ENCODE measurements around the gene CAMK1D.

DNA sequence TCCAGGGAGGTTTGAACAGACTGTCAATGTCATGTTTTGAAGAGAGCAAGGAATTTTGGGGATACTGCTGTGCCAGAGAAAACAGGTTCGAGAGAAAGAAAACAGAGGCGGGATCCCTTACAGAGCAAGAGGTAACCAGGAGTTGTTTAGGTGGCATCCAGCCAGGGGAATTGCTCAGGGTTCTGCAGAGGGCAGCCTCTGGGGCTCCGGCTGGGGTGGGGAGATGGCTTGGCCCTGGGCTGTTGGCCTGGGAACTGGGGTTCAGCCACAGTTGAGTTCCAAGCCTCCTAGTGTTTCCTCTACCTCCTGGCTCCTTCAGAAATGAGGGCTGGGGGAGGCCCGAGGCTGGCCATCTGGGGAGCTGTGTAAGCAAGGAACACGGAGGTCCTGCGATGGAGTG is 68.0 kb downstream of the CAMK1D start:
- no peak for TF ChIP-seq POLR2A (IDR thresholded peaks at IDR 0.05; ENCODE audit: control extremely low read depth in 1 of 2, low read depth in 2 of 2, low read length in 2 of 2)
- TF ChIP-seq, protein P1, sequence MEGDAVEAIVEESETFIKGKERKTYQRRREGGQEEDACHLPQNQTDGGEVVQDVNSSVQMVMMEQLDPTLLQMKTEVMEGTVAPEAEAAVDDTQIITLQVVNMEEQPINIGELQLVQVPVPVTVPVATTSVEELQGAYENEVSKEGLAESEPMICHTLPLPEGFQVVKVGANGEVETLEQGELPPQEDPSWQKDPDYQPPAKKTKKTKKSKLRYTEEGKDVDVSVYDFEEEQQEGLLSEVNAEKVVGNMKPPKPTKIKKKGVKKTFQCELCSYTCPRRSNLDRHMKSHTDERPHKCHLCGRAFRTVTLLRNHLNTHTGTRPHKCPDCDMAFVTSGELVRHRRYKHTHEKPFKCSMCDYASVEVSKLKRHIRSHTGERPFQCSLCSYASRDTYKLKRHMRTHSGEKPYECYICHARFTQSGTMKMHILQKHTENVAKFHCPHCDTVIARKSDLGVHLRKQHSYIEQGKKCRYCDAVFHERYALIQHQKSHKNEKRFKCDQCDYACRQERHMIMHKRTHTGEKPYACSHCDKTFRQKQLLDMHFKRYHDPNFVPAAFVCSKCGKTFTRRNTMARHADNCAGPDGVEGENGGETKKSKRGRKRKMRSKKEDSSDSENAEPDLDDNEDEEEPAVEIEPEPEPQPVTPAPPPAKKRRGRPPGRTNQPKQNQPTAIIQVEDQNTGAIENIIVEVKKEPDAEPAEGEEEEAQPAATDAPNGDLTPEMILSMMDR (IDR thresholded peaks at IDR 0.05; ENCODE audit: control extremely low read depth in 1 of 3, insufficient read depth in 1 of 3, low read depth in 1 of 3, low read length in 3 of 3) = no peak
- TF ChIP-seq SIRT6 (IDR thresholded peaks at IDR 0.05; ENCODE audit: low read length) = no peak
- no peak for TF ChIP-seq EZH2 (IDR thresholded peaks at IDR 0.05; ENCODE audit: low read depth, low read length, severe bottlenecking)
- no peak for TF ChIP-seq POLR2AphosphoS5 (IDR thresholded peaks at IDR 0.05; ENCODE audit: low read depth, low read length)
- no peak for TF ChIP-seq RFX5 (IDR thresholded peaks at IDR 0.05; ENCODE audit: borderline replicate concordance, low read depth, low read length)
- no peak for TF ChIP-seq ZNF274 (IDR thresholded peaks at IDR 0.05; ENCODE audit: borderline replicate concordance, extremely low read depth, low read length)
- no peak for TF ChIP-seq SUZ12 (IDR thresholded peaks at IDR 0.05; ENCODE audit: low read length)
- TF ChIP-seq, protein P2, sequence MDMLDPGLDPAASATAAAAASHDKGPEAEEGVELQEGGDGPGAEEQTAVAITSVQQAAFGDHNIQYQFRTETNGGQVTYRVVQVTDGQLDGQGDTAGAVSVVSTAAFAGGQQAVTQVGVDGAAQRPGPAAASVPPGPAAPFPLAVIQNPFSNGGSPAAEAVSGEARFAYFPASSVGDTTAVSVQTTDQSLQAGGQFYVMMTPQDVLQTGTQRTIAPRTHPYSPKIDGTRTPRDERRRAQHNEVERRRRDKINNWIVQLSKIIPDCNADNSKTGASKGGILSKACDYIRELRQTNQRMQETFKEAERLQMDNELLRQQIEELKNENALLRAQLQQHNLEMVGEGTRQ (IDR thresholded peaks at IDR 0.05; ENCODE audit: low read length) = no peak

Data from H1 (cell line).